HepG2 (cell line): ENCODE data around the gene KDM5C. TPM values are rescaled to one million over a fixed set of nuclear protein-coding genes. Genes with fewer than 3 reads are reported as not detected.

Experiments used
- ARID4A ChIP-seq: sonication (generic); formaldehyde crosslinking; IDR thresholded peaks from 2 replicates; pipeline ENCODE4 v1.5.0; 2020; ENCODE audit warnings: mild to moderate bottlenecking, missing genetic modification reagents, borderline replicate concordance
- E2F5 ChIP-seq: sonication (generic); formaldehyde crosslinking; conservative IDR thresholded peaks from 2 replicates; pipeline ENCODE4 v1.4.0; 2020; ENCODE audit warnings: missing genetic modification reagents
- ETV5 ChIP-seq: IDR thresholded peaks from 2 replicates; pipeline ENCODE4 v1.6.1; 2018; ENCODE audit warnings: missing biosample characterization, missing genetic modification reagents, inconsistent platforms, borderline replicate concordance
- PHF20 ChIP-seq: sonication (generic); formaldehyde crosslinking; IDR thresholded peaks from 2 replicates; pipeline ENCODE4 v1.5.0; 2020; ENCODE audit warnings: mild to moderate bottlenecking, missing genetic modification reagents
- ZHX2 ChIP-seq, 2 experiments: sonication (generic) in 1 of 2; formaldehyde crosslinking in 1 of 2; IDR thresholded peaks; 2 replicates each; pipeline versions ENCODE4 v1.6.1 to v1.9.0; 2014 to 2022; ENCODE audit warnings: antibody characterized with exemption in 1 of 2, borderline replicate concordance in 1 of 2, inconsistent platforms in 1 of 2, low read depth in 1 of 2, missing genetic modification reagents in 1 of 2
- ZNF33A ChIP-seq: sonication (generic); formaldehyde crosslinking; IDR thresholded peaks from 2 replicates; pipeline ENCODE4 v1.5.1; 2020; ENCODE audit warnings: missing genetic modification reagents, mild to moderate bottlenecking, moderate library complexity, borderline replicate concordance
- ZNF703 ChIP-seq: sonication (generic); formaldehyde crosslinking; IDR thresholded peaks from 2 replicates; pipeline ENCODE4 v1.5.1; 2020; ENCODE audit warnings: missing genetic modification reagents, mild to moderate bottlenecking, moderate library complexity, borderline replicate concordance
- ZNF891 ChIP-seq: sonication (generic); formaldehyde crosslinking; IDR thresholded peaks from 2 replicates; pipeline ENCODE4 v1.5.0; 2020; ENCODE audit warnings: mild to moderate bottlenecking, missing genetic modification reagents
- polyA plus RNA-seq, 8 experiments: library from polyadenylated mRNA; depleted of rRNA in 3 of 8; stranded (reverse) in 7 of 8; unstranded in 1 of 8; fragments of >200 nt; fragmentation: Illumina TruSeq in 4 of 8; extraction: Trizol in 4 of 8; gene quantifications; 2 replicates each; pipeline versions ENCODE4 v1.2.1 to v1.2.3, GENCODE V29; 2011 to 2016; ENCODE audit warnings: low read depth in 4 of 8, missing spikeins in 1 of 8, mixed read lengths in 1 of 8; ENCODE audit not compliant: insufficient read depth in 1 of 8
- total RNA-seq, 5 experiments: library from RNA; depleted of rRNA; stranded (reverse); fragments of >200 nt; fragmentation: Illumina TruSeq; extraction: Trizol; gene quantifications; 2 replicates each; pipeline ENCODE4 v1.2.3, GENCODE V29; 2016; ENCODE audit warnings: low read depth in 1 of 5
- TF ChIP-seq, protein P1 (sequence below): sonication (generic); formaldehyde crosslinking; IDR thresholded peaks from 2 replicates; pipeline ENCODE4 v1.5.1; 2020; ENCODE audit warnings: missing genetic modification reagents, mild to moderate bottlenecking, borderline replicate concordance
- TF ChIP-seq, protein P2 (sequence below): sonication (generic); formaldehyde crosslinking; IDR thresholded peaks from 2 replicates; pipeline ENCODE4 v1.5.1; 2020; ENCODE audit warnings: mild to moderate bottlenecking, moderate library complexity, missing genetic modification reagents

The KDM5C gene
- total and polyA plus RNA-seq, 2 of the 13 experiments (the other 11 are each of a cell fraction or from before 2014, with no cell fraction given), result 32.5 to 34.0 TPM

GRCh38 chrX:53224860-53225797 lies at the start of gene KDM5C (continued):
- TF ChIP-seq ZHX2 (IDR thresholded peaks at IDR 0.05; ENCODE audit: low read depth) (peak; percentile 54), ZHX2 (CRISPR knock-in tag; IDR thresholded peaks at IDR 0.05; ENCODE audit: borderline replicate concordance) (no peak), ZNF33A (CRISPR knock-in tag) (no peak), ETV5 (peak; percentile 48; the same call in 1 of the 2 replicates), E2F5 (0 out of 2 replicates have a peak, but pooled peaks have one; percentile 27), ZNF891 (CRISPR knock-in tag) (0 out of 2 replicates have a peak, but pooled peaks have one; percentile 27), ZNF703 (CRISPR knock-in tag) (peak; percentile 50; the same call in 1 of the 2 replicates), PHF20 (peak; percentile 75), ARID4A (CRISPR knock-in tag) (peak; percentile 84; the same call in 1 of the 2 replicates)
- TF ChIP-seq, protein P1, sequence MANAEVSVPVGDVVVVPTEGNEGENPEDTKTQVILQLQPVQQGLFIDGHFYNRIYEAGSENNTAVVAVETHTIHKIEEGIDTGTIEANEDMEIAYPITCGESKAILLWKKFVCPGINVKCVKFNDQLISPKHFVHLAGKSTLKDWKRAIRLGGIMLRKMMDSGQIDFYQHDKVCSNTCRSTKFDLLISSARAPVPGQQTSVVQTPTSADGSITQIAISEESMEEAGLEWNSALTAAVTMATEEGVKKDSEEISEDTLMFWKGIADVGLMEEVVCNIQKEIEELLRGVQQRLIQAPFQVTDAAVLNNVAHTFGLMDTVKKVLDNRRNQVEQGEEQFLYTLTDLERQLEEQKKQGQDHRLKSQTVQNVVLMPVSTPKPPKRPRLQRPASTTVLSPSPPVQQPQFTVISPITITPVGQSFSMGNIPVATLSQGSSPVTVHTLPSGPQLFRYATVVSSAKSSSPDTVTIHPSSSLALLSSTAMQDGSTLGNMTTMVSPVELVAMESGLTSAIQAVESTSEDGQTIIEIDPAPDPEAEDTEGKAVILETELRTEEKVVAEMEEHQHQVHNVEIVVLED (CRISPR knock-in tag), result peak; percentile 62; the same call in 1 of the 2 replicates
- TF ChIP-seq, protein P2, sequence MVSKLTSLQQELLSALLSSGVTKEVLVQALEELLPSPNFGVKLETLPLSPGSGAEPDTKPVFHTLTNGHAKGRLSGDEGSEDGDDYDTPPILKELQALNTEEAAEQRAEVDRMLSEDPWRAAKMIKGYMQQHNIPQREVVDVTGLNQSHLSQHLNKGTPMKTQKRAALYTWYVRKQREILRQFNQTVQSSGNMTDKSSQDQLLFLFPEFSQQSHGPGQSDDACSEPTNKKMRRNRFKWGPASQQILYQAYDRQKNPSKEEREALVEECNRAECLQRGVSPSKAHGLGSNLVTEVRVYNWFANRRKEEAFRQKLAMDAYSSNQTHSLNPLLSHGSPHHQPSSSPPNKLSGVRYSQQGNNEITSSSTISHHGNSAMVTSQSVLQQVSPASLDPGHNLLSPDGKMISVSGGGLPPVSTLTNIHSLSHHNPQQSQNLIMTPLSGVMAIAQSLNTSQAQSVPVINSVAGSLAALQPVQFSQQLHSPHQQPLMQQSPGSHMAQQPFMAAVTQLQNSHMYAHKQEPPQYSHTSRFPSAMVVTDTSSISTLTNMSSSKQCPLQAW (CRISPR knock-in tag), result peak; percentile 28; the same call in 1 of the 2 replicates
